ENCODE data around the gene CETN2. TPM values are rescaled to one million over a fixed set of nuclear protein-coding genes. Genes with fewer than 3 reads are reported as not detected.

CETN2 gene
- polyA plus RNA-seq, 4 donors = 11.1 to 29.1 (median 20.3) TPM

DNA sequence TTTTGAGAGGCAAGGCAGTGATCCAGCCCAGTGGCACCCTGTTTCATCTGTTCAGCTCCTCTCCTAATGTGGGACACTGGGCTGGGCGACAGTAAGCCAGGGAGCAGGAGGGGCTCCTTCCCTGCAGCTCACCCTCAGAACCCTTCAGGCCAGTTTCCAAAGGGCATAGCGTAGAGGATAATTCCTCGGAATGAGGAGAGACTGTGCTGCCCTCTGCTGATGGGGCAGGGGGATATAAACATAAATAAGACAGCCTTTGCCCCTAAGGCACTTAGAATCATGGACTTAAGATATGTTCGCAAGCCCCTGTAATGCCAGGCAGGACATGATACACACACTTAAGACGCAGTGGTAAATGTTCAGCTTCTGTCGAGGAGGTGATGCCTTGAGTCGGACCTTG, 39.4 kb upstream of the CETN2 start:
- Histone ChIP-seq H3K4me1 (ENCODE audit: control insufficient read depth in 3 of 3, insufficient read depth in 2 of 3, low read depth in 1 of 3, low read length in 2 of 3) (no peaks in the 10 kb centered on the region), H3K36me3 (ENCODE audit: control insufficient read depth in 3 of 3, insufficient read depth in 2 of 3, low read depth in 1 of 3, low read length in 3 of 3) (peaks cover 0 to 51% (median 3%) of the 10 kb centered on the region in 3 donors), H3K27ac (ENCODE audit: low read depth in 1 of 3, low read length in 2 of 3) (no peak overlapping the region), H3K27me3 (ENCODE audit: control insufficient read depth in 3 of 3, insufficient read depth in 3 of 3, low read length in 3 of 3) (no peaks in the 10 kb centered on the region), H3K9me3 (ENCODE audit: control insufficient read depth in 2 of 2, insufficient read depth in 1 of 2, low read depth in 1 of 2, low read length in 1 of 2) (no peaks in the 10 kb centered on the region), H3K4me3 (ENCODE audit: low read depth in 1 of 3, low read length in 3 of 3) (no peak overlapping the region)
- DNase-seq (no peak), FAIRE-seq (no peak)
- 82 to 90% (median 85%) methylated on average over 7 of the region's 7 CpGs for WGBS, 3 donors

DNA sequence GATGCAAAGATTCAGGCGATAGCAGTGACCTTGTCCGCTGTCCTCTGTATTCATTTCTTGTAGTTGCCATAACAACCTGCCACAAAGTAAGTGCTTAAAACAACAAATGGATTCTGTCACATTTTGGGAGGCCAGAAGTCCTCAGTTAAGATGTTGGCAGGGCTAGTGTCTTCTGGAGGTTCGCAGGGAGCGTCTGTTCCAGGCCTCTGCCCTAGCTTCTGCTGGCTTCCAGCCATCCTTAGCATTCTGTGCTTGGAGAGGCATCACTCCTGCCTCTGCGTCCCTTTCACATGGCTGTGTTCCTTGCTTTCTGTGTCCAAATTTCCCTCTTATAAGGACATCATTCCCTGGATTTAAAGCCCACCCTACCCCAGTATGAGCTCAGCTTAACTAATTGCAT, 35.8 kb upstream of the CETN2 start:
- Histone ChIP-seq H3K27me3 (ENCODE audit: control insufficient read depth in 3 of 3, insufficient read depth in 3 of 3, low read length in 3 of 3) (no peaks in the 10 kb centered on the region), H3K36me3 (ENCODE audit: control insufficient read depth in 3 of 3, insufficient read depth in 2 of 3, low read depth in 1 of 3, low read length in 3 of 3) (peaks cover 0 to 64% (median 3%) of the 10 kb centered on the region in 3 donors), H3K4me1 (ENCODE audit: control insufficient read depth in 3 of 3, insufficient read depth in 2 of 3, low read depth in 1 of 3, low read length in 2 of 3) (no peaks in the 10 kb centered on the region), H3K27ac (ENCODE audit: low read depth in 1 of 3, low read length in 2 of 3) (no peak overlapping the region), H3K4me3 (ENCODE audit: low read depth in 1 of 3, low read length in 3 of 3) (no peak overlapping the region), H3K9me3 (ENCODE audit: control insufficient read depth in 2 of 2, insufficient read depth in 1 of 2, low read depth in 1 of 2, low read length in 1 of 2) (no peaks in the 10 kb centered on the region)
- FAIRE-seq = no peak
- WGBS, 3 donors = 87 to 93% (median 88%) methylated on average over 5 of the region's 5 CpGs
- no peak for DNase-seq

DNA sequence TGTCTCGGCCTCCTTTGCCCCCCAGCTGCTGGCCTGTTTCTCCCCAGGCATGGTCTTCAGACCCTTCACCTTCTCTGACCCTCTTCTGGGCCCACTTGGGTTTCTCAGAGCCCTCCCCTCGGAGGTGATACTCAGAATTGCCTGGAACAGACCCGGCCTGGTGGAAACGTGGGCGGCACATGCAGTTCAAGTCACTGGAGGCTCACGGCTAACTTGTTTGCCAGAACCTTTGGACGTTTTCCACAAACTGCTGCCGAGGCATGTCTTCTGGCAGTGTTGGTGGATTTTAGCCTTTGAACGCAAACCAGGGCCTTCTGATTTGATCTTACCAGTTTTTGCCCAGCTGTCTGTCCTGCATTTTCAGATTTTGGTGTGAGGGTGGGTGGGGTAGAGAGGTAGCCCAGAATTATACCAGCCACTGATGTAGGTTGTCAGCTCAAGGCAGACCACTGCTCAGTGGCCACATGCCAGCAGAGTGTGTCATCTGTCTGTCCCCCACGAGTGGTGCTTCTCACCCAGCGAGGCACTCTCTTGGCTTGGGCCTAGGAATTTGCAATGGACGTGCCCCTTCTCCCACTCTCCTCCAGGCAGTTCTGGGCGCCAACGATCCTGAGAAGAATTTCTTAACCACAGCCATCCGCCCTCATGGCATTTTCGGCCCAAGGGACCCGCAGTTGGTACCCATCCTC, 34.8 kb upstream of the CETN2 start:
- WGBS, 3 donors = 87 to 93% (median 93%) methylated on average over 17 of the region's 17 CpGs
- H3K9me3 ChIP-seq (ENCODE audit: control insufficient read depth in 2 of 2, insufficient read depth in 1 of 2, low read depth in 1 of 2, low read length in 1 of 2) = no peaks in the 10 kb centered on the region
- H3K4me1 ChIP-seq (ENCODE audit: control insufficient read depth in 3 of 3, insufficient read depth in 2 of 3, low read depth in 1 of 3, low read length in 2 of 3) = no peaks in the 10 kb centered on the region
- no peak overlapping the region for H3K27ac ChIP-seq (ENCODE audit: low read depth in 1 of 3, low read length in 2 of 3)
- H3K27me3 ChIP-seq (ENCODE audit: control insufficient read depth in 3 of 3, insufficient read depth in 3 of 3, low read length in 3 of 3) = no peaks in the 10 kb centered on the region
- H3K4me3 ChIP-seq (ENCODE audit: low read depth in 1 of 3, low read length in 3 of 3) = no peak overlapping the region
- H3K36me3 ChIP-seq (ENCODE audit: control insufficient read depth in 3 of 3, insufficient read depth in 2 of 3, low read depth in 1 of 3, low read length in 3 of 3) = peaks cover 0 to 62% (median 3%) of the 10 kb centered on the region in 3 donors
- FAIRE-seq (no peak), DNase-seq (no peak)

DNA sequence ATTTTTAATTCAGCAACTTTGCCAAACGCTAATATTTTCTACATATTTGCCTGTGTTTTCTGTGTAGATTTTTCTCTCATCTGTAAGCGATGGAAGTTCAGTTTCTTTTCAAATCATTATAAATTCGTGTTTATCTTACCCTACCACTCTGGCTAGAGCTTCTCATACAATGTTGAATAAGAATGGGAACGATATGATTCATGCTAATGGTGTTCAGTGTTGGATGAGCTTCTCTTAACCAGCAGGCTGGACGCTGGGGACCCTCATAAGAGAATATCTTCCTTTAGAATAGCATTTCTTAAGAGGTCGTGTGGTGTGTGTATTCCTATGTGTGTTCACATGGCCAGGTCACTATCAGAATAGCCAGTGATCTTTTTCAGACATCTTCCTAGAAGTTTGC, 31.3 kb upstream of the CETN2 start:
- Histone ChIP-seq H3K4me3 (ENCODE audit: low read depth in 1 of 3, low read length in 3 of 3) (no peak overlapping the region), H3K4me1 (ENCODE audit: control insufficient read depth in 3 of 3, insufficient read depth in 2 of 3, low read depth in 1 of 3, low read length in 2 of 3) (no peaks in the 10 kb centered on the region), H3K27me3 (ENCODE audit: control insufficient read depth in 3 of 3, insufficient read depth in 3 of 3, low read length in 3 of 3) (peaks cover 0 to 3% (median 0%) of the 10 kb centered on the region in 3 donors), H3K36me3 (ENCODE audit: control insufficient read depth in 3 of 3, insufficient read depth in 2 of 3, low read depth in 1 of 3, low read length in 3 of 3) (peaks cover 0 to 43% (median 2%) of the 10 kb centered on the region in 3 donors), H3K9me3 (ENCODE audit: control insufficient read depth in 2 of 2, insufficient read depth in 1 of 2, low read depth in 1 of 2, low read length in 1 of 2) (no peaks in the 10 kb centered on the region), H3K27ac (ENCODE audit: low read depth in 1 of 3, low read length in 2 of 3) (no peak overlapping the region)
- FAIRE-seq = no peak
- 76 to 90% (median 87%) methylated on average over 6 of the region's 6 CpGs for WGBS, 3 donors
- DNase-seq = no peak

DNA sequence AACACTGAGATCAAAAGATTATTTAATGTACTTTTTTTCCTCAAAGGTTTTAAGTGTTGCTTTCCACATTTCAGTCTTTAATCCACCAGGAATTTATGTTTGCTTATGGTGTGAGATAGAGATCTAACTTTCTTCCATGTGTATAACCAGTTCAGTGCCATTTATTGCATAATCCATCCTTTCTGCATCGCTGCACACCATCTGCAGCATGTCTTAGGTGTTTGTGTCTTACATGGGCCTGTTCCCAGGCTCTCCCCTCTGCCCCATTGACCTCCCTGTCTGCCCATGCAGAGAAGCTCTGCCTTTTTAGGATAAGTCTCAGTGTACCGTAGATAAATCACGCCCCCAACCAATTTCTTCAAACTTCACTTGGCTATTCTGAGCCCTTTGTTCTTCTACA, 30.6 kb upstream of the CETN2 start:
- 78 to 85% (median 80%) methylated on average over 3 of the region's 3 CpGs for WGBS, 3 donors
- FAIRE-seq = no peak

DNA sequence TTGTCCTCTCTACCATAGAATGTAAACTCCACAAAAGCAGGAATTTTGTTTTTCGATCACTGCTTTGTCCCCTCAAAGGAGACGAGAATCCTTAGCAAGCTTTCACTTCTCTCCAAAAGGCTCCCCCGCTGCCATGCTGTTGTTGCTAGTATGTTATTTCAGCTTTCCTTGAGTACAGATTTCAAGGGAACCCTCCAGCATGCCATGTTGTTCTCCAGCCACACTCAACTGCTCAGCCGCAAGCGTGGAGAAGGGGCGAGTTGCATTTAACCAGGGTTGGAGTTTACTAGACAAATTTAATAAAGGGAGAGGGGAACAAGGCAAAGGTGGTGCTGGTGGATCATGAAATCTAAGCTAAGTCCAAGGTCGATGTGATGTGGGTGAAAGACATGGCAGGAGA, 23.4 kb upstream of the CETN2 start:
- H3K27me3 ChIP-seq (ENCODE audit: control insufficient read depth in 3 of 3, insufficient read depth in 3 of 3, low read length in 3 of 3) = peaks cover 0 to 3% (median 0%) of the 10 kb centered on the region in 3 donors
- 93 to 97% (median 97%) methylated on average over 7 of the region's 7 CpGs for WGBS, 3 donors
- H3K4me1 ChIP-seq (ENCODE audit: control insufficient read depth in 3 of 3, insufficient read depth in 2 of 3, low read depth in 1 of 3, low read length in 2 of 3) = no peaks in the 10 kb centered on the region
- no peak overlapping the region for H3K27ac ChIP-seq (ENCODE audit: low read depth in 1 of 3, low read length in 2 of 3)
- FAIRE-seq = no peak
- H3K9me3 ChIP-seq (ENCODE audit: control insufficient read depth in 2 of 2, insufficient read depth in 1 of 2, low read depth in 1 of 2, low read length in 1 of 2) = no peaks in the 10 kb centered on the region
- H3K4me3 ChIP-seq (ENCODE audit: low read depth in 1 of 3, low read length in 3 of 3) = no peak overlapping the region
- H3K36me3 ChIP-seq (ENCODE audit: control insufficient read depth in 3 of 3, insufficient read depth in 2 of 3, low read depth in 1 of 3, low read length in 3 of 3) = peaks cover 2 to 31% (median 2%) of the 10 kb centered on the region in 3 donors
- no peak for DNase-seq

More for the DNA sequence above, 30.6 kb upstream of the CETN2 start:
- H3K4me1 ChIP-seq (ENCODE audit: control insufficient read depth in 3 of 3, insufficient read depth in 2 of 3, low read depth in 1 of 3, low read length in 2 of 3) = no peaks in the 10 kb centered on the region
- no peaks in the 10 kb centered on the region for H3K9me3 ChIP-seq (ENCODE audit: control insufficient read depth in 2 of 2, insufficient read depth in 1 of 2, low read depth in 1 of 2, low read length in 1 of 2)
- no peak overlapping the region for H3K27ac ChIP-seq (ENCODE audit: low read depth in 1 of 3, low read length in 2 of 3)
- peaks cover 0 to 3% (median 0%) of the 10 kb centered on the region in 3 donors for H3K27me3 ChIP-seq (ENCODE audit: control insufficient read depth in 3 of 3, insufficient read depth in 3 of 3, low read length in 3 of 3)
- H3K4me3 ChIP-seq (ENCODE audit: low read depth in 1 of 3, low read length in 3 of 3) = no peak overlapping the region
- no peak for DNase-seq
- H3K36me3 ChIP-seq (ENCODE audit: control insufficient read depth in 3 of 3, insufficient read depth in 2 of 3, low read depth in 1 of 3, low read length in 3 of 3) = peaks cover 0 to 37% (median 2%) of the 10 kb centered on the region in 3 donors

DNA sequence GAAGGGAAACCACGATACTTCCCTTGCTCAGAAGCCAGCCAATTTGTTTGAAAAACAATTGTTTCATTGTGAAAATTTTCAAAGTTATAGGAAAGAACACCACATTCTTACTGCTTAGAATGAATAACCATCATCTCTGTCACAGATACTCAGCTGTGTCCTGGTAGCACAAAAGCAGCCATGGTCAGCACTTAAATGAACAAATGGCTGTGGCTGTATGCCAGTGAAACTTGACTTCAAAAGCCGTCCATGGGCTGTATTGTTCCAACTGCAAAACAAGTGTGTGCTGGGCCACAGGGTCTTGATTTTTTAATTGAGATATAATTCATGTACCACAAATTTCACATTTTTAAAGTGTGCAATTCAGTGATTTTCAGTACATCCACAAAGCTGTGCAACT, 19.9 kb upstream of the CETN2 start:
- Histone ChIP-seq H3K4me1 (ENCODE audit: control insufficient read depth in 3 of 3, insufficient read depth in 2 of 3, low read depth in 1 of 3, low read length in 2 of 3) (no peaks in the 10 kb centered on the region), H3K4me3 (ENCODE audit: low read depth in 1 of 3, low read length in 3 of 3) (no peak overlapping the region), H3K9me3 (ENCODE audit: control insufficient read depth in 2 of 2, insufficient read depth in 1 of 2, low read depth in 1 of 2, low read length in 1 of 2) (no peaks in the 10 kb centered on the region), H3K36me3 (ENCODE audit: control insufficient read depth in 3 of 3, insufficient read depth in 2 of 3, low read depth in 1 of 3, low read length in 3 of 3) (peaks cover 2 to 34% (median 2%) of the 10 kb centered on the region in 3 donors), H3K27me3 (ENCODE audit: control insufficient read depth in 3 of 3, insufficient read depth in 3 of 3, low read length in 3 of 3) (no peaks in the 10 kb centered on the region), H3K27ac (ENCODE audit: low read depth in 1 of 3, low read length in 2 of 3) (no peak overlapping the region)
- FAIRE-seq (no peak), DNase-seq (no peak)
- 73 to 79% (median 78%) methylated on average over 2 of the region's 2 CpGs for WGBS, 3 donors

DNA sequence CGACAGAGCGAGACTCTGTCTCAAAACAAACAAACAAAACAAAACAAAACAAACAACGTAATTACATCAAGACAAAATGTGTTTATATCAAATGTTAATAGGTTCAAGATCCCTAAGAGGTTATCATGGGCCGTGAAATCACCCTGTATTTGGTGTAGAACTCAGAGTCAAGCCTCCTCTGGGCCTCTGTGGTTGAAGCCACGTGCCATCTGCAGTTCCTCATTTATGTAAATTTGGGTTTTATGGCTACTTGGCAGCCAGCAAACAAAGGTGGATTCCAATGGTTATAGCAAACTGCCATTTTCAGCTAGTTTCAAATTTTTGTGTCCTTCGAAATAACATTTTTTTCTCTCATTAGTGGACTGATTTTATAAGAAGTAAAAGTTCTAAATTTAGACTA, 16.7 kb upstream of the CETN2 start:
- no peak for FAIRE-seq
- 69 to 77% (median 75%) methylated on average over 6 of the region's 6 CpGs for WGBS, 3 donors
- no peaks in the 10 kb centered on the region for H3K4me1 ChIP-seq (ENCODE audit: control insufficient read depth in 3 of 3, insufficient read depth in 2 of 3, low read depth in 1 of 3, low read length in 2 of 3)
- H3K27me3 ChIP-seq (ENCODE audit: control insufficient read depth in 3 of 3, insufficient read depth in 3 of 3, low read length in 3 of 3) = no peaks in the 10 kb centered on the region
- H3K36me3 ChIP-seq (ENCODE audit: control insufficient read depth in 3 of 3, insufficient read depth in 2 of 3, low read depth in 1 of 3, low read length in 3 of 3) = peaks cover 2 to 22% (median 2%) of the 10 kb centered on the region in 3 donors
- no peaks in the 10 kb centered on the region for H3K9me3 ChIP-seq (ENCODE audit: control insufficient read depth in 2 of 2, insufficient read depth in 1 of 2, low read depth in 1 of 2, low read length in 1 of 2)
- no peak overlapping the region for H3K4me3 ChIP-seq (ENCODE audit: low read depth in 1 of 3, low read length in 3 of 3)
- DNase-seq = no peak
- H3K27ac ChIP-seq (ENCODE audit: low read depth in 1 of 3, low read length in 2 of 3) = no peak overlapping the region
